GOT3 (cell line): ENCODE measurements around the gene ACYP1.

Source experiments
- DNase-seq: peaks from one replicate; lab custom pipeline; 2025; ENCODE audit warnings: mixed read lengths; lab: John Stamatoyannopoulos, UW

ACYP1 gene

GRCh38 chr14:75063491-75064204 lies at the start of gene ACYP1:
ACYP1 (minus strand) TSS chr14:75064024; CDS start chr14:75063553, 471 bp downstream.
- peak; percentile 39 for DNase-seq

DNA sequence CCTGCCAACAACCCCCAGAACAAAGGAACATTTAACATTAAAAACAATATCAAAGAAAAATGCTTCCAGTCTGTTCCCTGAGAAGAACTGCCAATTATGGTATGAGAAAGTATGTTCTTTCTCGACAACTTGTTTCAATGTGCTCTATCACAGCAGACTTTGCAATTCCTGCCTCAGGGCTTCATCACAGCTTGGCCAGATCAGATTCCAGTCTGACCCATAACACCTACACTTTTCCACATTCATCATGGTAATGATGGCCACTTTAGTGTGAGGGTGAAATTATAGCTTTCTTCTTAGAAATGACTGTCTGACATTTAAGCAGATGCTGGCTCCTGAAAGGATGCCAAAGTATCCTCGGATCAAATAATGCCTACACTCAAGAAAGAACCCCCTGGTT lies 46.1 kb upstream of the ACYP1 start:
- DNase-seq: no peak

DNA sequence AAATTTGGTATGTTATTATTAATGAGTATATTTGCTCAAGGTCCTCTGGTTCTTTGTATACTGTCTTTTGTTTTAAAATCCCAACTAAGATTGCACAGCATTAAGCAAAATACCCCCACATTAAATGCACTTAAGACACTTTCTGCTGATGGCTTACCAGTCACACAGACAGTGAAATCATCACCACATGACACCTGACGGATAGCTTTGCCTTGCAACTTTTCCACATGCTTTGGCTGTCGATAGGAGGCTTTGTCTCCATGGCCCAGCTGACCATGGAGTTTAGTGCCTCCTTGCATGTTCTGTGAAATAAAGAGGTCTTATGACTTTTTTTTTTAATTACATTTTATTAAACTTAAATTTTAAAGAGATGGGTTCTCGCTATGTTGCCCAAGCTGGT lies 43.4 kb upstream of the ACYP1 start:
- DNase-seq: no peak

GRCh38 chr14:75101491-75101890 lies 37.7 kb upstream of the ACYP1 start:
- no peak for DNase-seq

DNA sequence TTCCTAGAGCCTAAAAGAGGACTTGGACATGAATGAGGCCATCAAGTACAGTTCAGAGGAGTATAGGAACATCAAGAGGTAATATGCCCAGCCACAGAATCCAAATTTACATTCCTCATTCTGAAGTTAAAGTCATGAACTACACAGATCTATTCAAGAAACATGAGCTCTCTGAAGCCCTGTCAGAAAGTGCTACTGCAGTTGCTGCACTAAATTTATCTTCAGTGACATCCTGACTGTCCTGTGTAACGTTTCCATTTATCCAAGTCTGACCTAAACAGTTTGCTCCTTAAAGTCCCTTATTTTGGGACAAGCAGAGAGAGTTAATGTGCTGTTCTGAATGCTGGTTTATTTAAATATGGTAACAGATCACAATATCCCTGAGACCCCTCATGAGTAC lies 34.9 kb upstream of the ACYP1 start:
- no peak for DNase-seq

DNA sequence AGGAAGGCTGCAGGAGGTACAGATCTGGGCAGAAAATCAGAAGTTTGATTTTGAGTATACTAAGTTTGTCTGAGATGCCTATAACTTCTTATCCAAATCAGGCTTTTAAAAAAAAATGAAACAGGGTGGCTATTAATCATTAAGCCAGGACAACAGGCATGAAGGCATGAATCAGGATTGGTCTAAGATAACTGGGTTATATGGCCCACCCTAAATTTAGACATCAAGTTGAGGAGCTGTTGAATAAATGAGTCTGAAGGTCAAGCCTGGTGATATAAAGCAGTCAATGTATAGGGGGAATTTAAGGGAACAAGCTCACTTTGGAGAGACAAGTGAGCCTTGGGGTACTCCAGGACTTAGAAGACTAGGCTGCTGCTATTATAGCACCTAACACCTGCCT lies 34.4 kb upstream of the ACYP1 start:
- DNase-seq: no peak

GRCh38 chr14:75096959-75097358 lies 33.1 kb upstream of the ACYP1 start:
- no peak for DNase-seq

- no peak for DNase-seq
These were observed 31.9 kb upstream of the ACYP1 start for GRCh38 chr14:75095690-75096089.

DNA sequence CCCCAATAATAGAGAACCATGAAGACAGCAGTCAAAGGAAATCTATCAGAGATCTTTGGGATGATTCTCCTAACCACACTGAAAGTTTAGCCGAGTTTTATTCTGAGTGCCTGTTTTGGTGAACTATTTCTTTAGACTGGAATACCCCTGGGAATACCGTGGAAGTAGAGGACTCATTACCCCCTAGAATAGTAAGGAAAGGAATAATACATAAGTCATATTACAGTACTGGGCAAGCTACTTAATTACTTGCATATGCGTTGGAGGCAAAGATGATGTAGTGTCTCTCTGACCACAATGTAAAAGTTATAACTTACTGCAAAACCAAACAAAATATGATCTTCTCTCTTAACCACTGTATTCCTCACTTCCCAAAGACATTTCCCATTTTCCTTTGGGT lies 31.1 kb upstream of the ACYP1 start:
- DNase-seq: no peak

DNA sequence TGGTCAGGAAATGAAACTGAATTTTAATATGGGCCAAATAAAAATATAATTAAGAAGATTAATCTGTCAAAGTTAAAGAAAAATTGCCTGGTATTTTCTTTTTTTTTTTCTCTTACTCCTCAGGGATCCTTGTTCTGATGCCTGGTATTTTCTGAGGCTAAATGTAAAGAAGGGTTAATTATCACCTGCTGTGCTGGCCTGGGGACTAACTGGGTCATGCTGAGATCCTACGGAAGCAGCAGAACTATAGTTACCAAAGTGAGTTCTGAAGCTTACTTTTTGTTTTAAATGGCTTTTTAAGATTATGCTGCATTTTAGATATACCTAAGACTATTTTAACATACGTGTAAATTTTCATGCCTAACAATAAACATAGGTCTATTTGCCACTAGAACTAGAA lies 28.9 kb upstream of the ACYP1 start:
- no peak for DNase-seq

DNA sequence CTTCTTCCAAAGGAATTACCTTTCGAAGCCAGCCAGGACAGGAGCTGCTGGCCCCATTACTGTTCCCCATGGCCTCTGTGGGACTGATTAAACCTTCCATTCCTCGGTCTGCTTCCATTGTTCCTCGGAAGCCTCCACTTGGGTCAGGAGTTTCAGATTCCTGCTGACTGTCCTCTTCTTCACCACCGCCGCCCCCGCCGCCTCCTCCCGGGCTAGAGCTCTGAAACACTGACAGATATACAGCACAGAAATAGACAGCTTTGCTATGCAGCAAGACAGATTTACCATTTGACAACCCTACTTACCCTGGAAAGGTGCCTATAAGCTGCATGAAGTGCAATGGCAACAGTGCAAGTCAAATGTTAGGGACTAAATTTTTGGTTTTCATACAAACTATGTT lies 27.4 kb upstream of the ACYP1 start:
- DNase-seq: no peak

GRCh38 chr14:75090353-75090752 lies 26.5 kb upstream of the ACYP1 start:
- DNase-seq: no peak

DNA sequence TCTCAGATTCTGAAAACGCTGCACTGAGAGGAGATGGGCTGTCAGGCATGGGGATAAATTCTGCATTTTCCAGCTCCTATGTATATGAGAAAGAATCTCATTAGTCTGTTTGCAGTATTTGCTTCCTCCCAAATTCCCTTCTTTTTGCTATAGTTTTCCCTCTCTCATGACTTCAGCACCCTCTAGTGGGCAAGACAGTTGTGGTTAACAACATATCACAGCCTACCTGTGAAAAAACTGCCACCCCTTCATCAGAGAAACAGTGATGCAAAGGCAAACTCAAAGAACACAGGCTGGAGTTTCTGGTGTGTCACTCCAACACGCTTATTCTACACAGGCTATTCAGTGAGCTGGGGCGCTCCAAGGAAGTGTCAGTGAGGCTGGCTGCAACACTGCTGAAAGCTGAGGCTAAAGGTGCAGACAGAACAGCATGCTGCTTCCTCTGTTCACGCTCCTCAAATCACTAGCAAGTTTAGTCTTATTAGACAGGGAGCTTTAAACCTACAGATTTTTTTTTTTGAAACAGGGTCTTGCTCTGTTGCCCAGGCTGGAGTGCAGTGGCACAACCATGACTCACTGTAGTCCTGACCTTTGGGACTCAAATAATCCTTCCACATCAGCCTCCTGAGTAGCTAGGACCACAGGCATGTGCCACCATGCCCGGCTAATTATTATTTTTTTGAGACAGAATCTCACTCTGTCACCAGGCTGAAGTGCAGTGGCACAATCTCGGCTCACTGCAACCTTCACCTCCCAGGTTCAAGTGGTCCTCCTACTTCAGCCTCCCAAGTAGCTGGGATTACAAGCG lies 24.9 kb upstream of the ACYP1 start:
- no peak for DNase-seq

GRCh38 chr14:75088153-75088552 lies 24.3 kb upstream of the ACYP1 start:
- DNase-seq: no peak

DNA sequence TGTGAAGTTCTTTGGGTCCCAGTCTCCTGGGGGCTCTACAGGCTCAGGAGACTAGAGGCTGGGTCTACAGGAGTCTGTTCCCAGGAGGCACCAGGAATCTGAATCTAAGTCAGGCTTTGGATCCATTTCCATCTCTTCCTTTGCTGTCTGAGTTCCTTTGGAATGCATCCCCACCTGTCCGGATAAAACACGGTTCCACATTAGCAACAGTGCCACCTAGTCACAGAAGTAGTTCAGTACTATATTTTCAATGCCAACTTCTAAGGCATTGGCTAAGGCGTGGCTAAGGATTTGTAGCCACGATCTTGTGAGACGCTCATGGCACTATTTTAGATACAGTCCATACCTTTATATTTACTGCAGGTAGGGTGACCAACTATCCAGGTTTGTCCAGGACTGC lies 20.7 kb upstream of the ACYP1 start:
- no peak for DNase-seq

GRCh38 chr14:75083271-75083670 lies 19.4 kb upstream of the ACYP1 start:
- no peak for DNase-seq

- DNase-seq: no peak
These were observed 17.9 kb upstream of the ACYP1 start for GRCh38 chr14:75081660-75082229.

GRCh38 chr14:75079521-75079920 lies 15.7 kb upstream of the ACYP1 start:
- no peak for DNase-seq

DNA sequence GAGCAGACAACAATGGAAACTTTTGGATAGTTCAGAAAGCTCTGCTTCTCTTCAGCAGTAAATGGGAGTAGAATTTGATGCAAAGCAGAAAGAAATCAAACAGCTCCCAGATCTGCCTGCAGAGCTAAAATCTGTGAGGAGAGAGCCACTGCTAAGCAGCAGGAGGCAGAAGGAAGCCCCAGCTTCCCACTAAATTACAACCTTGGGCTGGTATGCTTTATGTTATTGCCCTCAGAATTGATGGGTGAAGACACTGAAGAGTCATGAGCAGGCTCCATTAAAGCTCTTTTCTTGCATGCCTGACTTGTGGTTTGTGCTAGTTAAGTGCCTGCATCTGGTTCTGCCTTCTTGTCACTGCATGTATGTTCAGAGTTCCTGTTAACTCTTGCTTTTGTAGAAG lies 14.0 kb upstream of the ACYP1 start:
- no peak for DNase-seq

DNA sequence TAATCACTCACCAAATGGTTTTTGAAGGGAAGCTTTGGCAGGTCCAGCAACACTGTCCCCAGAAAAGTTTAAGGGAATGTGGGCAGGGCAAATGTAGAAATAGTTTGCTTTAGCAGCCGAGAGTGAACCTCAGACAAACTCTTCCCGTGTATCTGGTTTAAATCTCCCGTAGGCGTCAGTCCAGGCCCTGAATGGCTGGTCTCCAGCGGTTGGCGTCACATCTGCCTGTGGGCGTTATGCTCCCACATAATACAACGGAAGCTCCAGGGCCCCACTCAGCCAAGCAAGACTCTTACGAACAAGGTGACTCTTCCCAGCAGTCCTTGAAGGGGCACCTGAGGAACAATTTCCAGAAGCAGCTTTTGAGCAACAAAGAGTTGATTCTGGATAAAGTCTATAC lies 6.6 kb upstream of the ACYP1 start:
- DNase-seq: no peak

GRCh38 chr14:75069811-75070145 lies 6.0 kb upstream of the ACYP1 start:
- no peak for DNase-seq

GRCh38 chr14:75069121-75069810 lies 5.4 kb upstream of the ACYP1 start, which contains the start of gene ZC2HC1C:
ZC2HC1C (plus strand) TSS chr14:75069641; CDS start chr14:75070574, 933 bp downstream.
- peak; percentile 51 for DNase-seq
